Activated CD4-positive, alpha-beta T cell treated with anti-CD3 and anti-CD28 coated beads, Interleukin-2, amount 10 ng/mL, durations not matched to agents 7 days and 5 days (primary cell): ENCODE results near the gene PCDH1. TPM values are rescaled to one million over a fixed set of nuclear protein-coding genes. Genes with fewer than 3 reads are reported as not detected.

Experiments
- CTCF ChIA-PET: fragments of 350-600 bp; sonication (Branson Sonifier 250); formaldehyde crosslinking; loops from one replicate; lab custom pipeline; 2021; ENCODE audit warnings: antibody characterized with exemption; lab: Charles Lee
- POLR2A ChIA-PET: fragments of 350-600 bp; sonication (Branson Sonifier 250); formaldehyde crosslinking; loops from one replicate; lab custom pipeline; 2021; ENCODE audit warnings: antibody characterized with exemption; lab: Charles Lee
- DNase-seq: peaks from one replicate; pipeline ENCODE4 v3.0.0-alpha.2; 2020
- H3K27ac Mint-ChIP-seq: one replicate; pipeline ENCODE4 v1.8.0; 2021; ENCODE audit warnings: mild to moderate bottlenecking, moderate library complexity, mixed read lengths
- H3K27me3 Mint-ChIP-seq: one replicate; pipeline ENCODE4 v1.8.0; 2021; ENCODE audit warnings: mixed read lengths
- H3K36me3 Mint-ChIP-seq: one replicate; pipeline ENCODE4 v1.8.0; 2021; ENCODE audit warnings: low read depth, mixed read lengths
- H3K4me1 Mint-ChIP-seq: one replicate; pipeline ENCODE4 v1.8.0; 2021; ENCODE audit warnings: mixed read lengths
- H3K4me3 Mint-ChIP-seq: one replicate; pipeline ENCODE4 v1.8.0; 2021; ENCODE audit warnings: mild to moderate bottlenecking, moderate library complexity, mixed read lengths
- H3K9me3 Mint-ChIP-seq: one replicate; pipeline ENCODE4 v1.8.0; 2021; ENCODE audit warnings: mixed read lengths
- total RNA-seq, 2 experiments: library from RNA; stranded (reverse); gene quantifications; one replicate each; pipeline ENCODE4 v1.2.3, GENCODE V29; 2021

Gene PCDH1
- total RNA-seq, 2 experiments from 2014 or later: not detected

- no peak overlapping the region for H3K4me3 Mint-ChIP-seq
- ChIA-PET POLR2A (no interaction called here), CTCF (interaction anchor here (1.2 to 1.7 kb wide), 2 partner anchors 164 to 801 kb away, joined by 3 to 4 read pairs; no protein-coding TSS in a partner anchor)
- peaks cover 8% of the 10 kb centered on the region for H3K27me3 Mint-ChIP-seq
- H3K9me3 Mint-ChIP-seq: no peaks in the 10 kb centered on the region
- DNase-seq: no peak
- peaks cover 11% of the 10 kb centered on the region for H3K4me1 Mint-ChIP-seq
- H3K27ac Mint-ChIP-seq: peak overlapping the region; percentile 59
- no peaks in the 10 kb centered on the region for H3K36me3 Mint-ChIP-seq
These were observed 34.9 kb downstream of the PCDH1 start for GRCh38 chr5:141843156-141843927.

DNA sequence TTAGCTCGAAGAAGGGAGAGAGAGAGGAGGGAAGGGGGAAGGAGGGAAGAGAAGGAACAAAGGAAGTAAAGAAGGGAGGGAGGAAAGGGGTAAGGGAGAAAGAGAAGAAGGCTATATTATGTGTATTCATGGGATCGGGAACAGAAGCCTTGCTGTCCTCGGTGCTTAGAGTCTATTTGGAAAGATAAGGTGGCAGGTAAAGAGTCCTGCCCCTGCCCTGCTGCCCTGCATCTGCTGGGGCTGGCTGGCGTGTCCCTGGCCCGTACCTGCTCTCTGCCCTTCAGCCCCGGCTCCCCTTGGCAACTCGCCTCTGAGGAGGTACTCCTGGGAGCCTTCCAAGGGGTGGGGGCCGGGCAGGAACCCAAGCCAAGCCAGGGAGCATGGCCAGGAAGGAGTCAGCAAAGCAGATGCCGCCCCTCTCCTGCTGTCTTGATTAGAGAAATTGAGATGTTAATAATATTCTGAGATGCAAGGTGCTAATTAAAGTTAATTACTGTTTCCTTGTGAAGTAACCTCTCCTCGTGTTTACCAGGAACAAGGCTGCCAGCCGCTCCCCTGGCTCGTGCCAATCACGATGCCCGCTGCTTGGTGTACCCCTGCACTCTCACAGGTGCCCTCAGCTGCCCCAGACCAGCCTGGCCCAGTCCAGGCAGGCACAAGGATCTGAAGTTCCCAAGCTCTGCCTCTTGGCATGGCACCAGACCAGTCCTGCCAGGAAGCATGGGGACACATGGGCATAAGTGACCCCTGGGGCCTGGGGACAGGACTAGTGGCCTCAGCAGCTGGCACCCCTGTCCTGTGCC is 36.6 kb downstream of the PCDH1 start:
- Mint-ChIP-seq H3K36me3 (no peaks in the 10 kb centered on the region), H3K4me3 (no peak overlapping the region), H3K27me3 (peaks cover 10% of the 10 kb centered on the region), H3K9me3 (no peaks in the 10 kb centered on the region), H3K4me1 (peaks cover 9% of the 10 kb centered on the region), H3K27ac (no peak overlapping the region)
- CTCF ChIA-PET: interaction anchor here (1.1 to 1.3 kb wide), 2 partner anchors 10 to 38 kb away, joined by 3 to 7 read pairs; partner anchors contain the start of gene PCDH1
- POLR2A ChIA-PET: no interaction called here
- DNase-seq: no peak

DNA sequence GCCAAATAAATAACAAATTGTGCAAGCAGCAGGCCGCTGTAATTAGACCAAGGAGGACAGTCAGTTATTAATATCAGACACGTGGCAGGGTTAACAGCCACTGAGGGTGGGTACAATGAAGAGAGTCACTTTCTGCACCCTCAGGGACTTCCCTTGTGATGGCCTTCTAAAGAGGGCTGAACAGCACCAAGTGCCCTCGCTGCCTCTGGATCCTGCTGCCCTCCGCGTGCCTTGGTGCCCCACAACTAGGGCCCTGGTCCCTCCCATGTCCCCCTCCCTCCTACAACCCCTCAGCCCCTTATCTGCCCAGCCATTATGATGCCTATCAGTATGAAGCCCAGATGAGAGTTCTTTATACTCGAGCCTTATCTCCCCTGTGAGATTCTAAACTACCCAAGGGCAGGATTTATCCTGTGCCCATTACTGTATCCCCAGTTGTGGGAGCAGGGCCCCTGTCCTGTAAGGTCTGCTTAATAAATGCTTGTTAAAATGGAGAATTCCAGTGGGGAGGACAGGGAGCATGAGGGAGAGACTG is 37.3 kb downstream of the PCDH1 start:
- H3K27ac Mint-ChIP-seq: no peak overlapping the region
- ChIA-PET CTCF (interaction anchor here (1.0 to 1.3 kb wide), 2 partner anchors 38 to 149 kb away, joined by 3 to 7 read pairs; partner anchors contain the start of gene PCDH1), POLR2A (no interaction called here)
- H3K27me3 Mint-ChIP-seq: peaks cover 10% of the 10 kb centered on the region
- no peaks in the 10 kb centered on the region for H3K36me3 Mint-ChIP-seq
- DNase-seq: no peak
- peaks cover 9% of the 10 kb centered on the region for H3K4me1 Mint-ChIP-seq
- no peaks in the 10 kb centered on the region for H3K9me3 Mint-ChIP-seq
- H3K4me3 Mint-ChIP-seq: no peak overlapping the region

GRCh38 chr5:141840280-141840812 is 37.9 kb downstream of the PCDH1 start:
- no peak overlapping the region for H3K4me3 Mint-ChIP-seq
- POLR2A ChIA-PET: interaction anchor here (0.6 kb wide), 1 partner anchor 334 kb away, joined by 3 read pairs; no protein-coding TSS in a partner anchor
- peaks cover 9% of the 10 kb centered on the region for H3K4me1 Mint-ChIP-seq
- H3K27ac Mint-ChIP-seq: no peak overlapping the region
- H3K36me3 Mint-ChIP-seq: no peaks in the 10 kb centered on the region
- CTCF ChIA-PET: interaction anchor here (1.0 to 2.7 kb wide), 3 partner anchors 11 to 148 kb away, joined by 3 to 9 read pairs (median 3); no protein-coding TSS in a partner anchor
- peaks cover 10% of the 10 kb centered on the region for H3K27me3 Mint-ChIP-seq
- no peak for DNase-seq
- H3K9me3 Mint-ChIP-seq: no peaks in the 10 kb centered on the region

DNA sequence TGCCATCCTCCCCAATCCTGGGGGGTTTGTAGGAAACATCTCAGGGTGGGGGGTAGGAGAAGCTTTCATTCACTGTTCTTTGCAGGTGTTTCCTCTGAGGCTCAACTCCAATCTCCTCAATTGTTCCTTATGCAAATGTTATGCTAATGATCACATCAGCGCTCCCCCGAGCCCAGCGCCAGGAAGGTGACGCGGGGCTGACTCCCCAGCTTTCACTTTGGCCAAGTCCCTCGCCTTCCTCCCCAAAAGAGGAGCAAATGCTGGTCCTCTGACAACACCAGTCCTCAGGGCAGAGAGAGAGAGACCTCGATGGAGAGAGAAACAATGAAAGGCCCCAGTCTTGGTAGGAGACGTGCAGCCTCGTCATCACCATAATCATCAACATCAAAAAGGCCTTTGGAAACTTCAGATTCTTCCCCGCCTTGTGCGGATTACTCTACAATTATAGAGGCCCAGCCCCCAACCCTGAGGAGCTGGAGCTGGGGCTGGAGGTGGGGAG is 39.1 kb downstream of the PCDH1 start:
- CTCF ChIA-PET: interaction anchor here (0.6 to 2.7 kb wide), 3 partner anchors 9 to 48 kb away, joined by 3 to 9 read pairs (median 3); no protein-coding TSS in a partner anchor
- no peak overlapping the region for H3K27ac Mint-ChIP-seq
- DNase-seq: no peak
- H3K4me1 Mint-ChIP-seq: peaks cover 9% of the 10 kb centered on the region
- no peaks in the 10 kb centered on the region for H3K36me3 Mint-ChIP-seq
- H3K27me3 Mint-ChIP-seq: peaks cover 10% of the 10 kb centered on the region
- H3K4me3 Mint-ChIP-seq: no peak overlapping the region
- POLR2A ChIA-PET: interaction anchor here (0.6 kb wide), 1 partner anchor 286 kb away, joined by 3 read pairs; no protein-coding TSS in a partner anchor
- H3K9me3 Mint-ChIP-seq: no peaks in the 10 kb centered on the region

DNA sequence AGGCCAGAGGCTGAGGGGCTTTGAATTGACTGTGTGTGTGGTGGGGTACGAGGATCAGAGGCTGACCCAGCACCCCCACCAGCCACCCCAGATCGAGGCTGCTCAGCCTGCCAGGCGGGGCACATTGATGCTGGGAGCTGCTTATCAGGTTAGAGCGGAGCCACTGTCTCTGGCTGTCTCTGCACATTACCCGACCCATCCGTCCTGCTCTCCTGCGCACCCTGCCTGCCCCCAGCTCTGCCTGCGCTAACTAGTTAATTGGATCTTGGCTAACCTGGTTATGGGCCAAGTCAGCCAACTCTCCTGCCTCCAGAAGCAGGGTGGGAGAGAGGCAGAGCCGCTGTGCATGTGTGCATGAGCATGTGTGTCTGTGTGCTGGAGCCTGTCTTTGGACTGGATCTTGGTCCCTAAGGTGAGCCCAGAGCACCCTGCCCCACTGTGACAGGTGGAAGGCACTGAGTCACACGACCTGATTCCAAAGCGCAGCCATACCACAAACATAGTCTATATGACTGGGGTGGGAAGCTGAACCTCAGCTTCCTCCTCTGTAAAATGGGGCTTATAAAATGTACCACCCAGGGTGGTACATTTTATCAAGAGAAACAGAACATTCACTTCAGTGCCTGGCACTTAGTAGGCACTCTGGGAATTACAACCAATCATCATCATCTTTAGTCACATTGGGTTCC is 39.7 kb downstream of the PCDH1 start:
- H3K4me1 Mint-ChIP-seq: peaks cover 9% of the 10 kb centered on the region
- H3K36me3 Mint-ChIP-seq: no peaks in the 10 kb centered on the region
- CTCF ChIA-PET: interaction anchor here (1.0 to 2.7 kb wide), 3 partner anchors 9 to 44 kb away, joined by 3 to 9 read pairs (median 5); no protein-coding TSS in a partner anchor
- no peak overlapping the region for H3K27ac Mint-ChIP-seq
- no peak overlapping the region for H3K4me3 Mint-ChIP-seq
- no peaks in the 10 kb centered on the region for H3K9me3 Mint-ChIP-seq
- DNase-seq: no peak
- POLR2A ChIA-PET: no interaction called here
- peaks cover 5% of the 10 kb centered on the region for H3K27me3 Mint-ChIP-seq

- H3K27me3 Mint-ChIP-seq: peaks cover 9% of the 10 kb centered on the region
- H3K4me3 Mint-ChIP-seq: no peak overlapping the region
- DNase-seq: no peak
- H3K9me3 Mint-ChIP-seq: no peaks in the 10 kb centered on the region
- ChIA-PET POLR2A (no interaction called here), CTCF (interaction anchor here (0.9 to 1.2 kb wide), 3 partner anchors 14 to 144 kb away, joined by 3 to 4 read pairs (median 4); no protein-coding TSS in a partner anchor)
- H3K27ac Mint-ChIP-seq: no peak overlapping the region
- H3K36me3 Mint-ChIP-seq: no peaks in the 10 kb centered on the region
- H3K4me1 Mint-ChIP-seq: peaks cover 9% of the 10 kb centered on the region
These were observed 42.1 kb downstream of the PCDH1 start for GRCh38 chr5:141835928-141836670.

GRCh38 chr5:141834331-141834730 is 43.9 kb downstream of the PCDH1 start:
- Mint-ChIP-seq H3K9me3 (no peaks in the 10 kb centered on the region), H3K4me1 (peaks cover 9% of the 10 kb centered on the region), H3K4me3 (no peak overlapping the region), H3K36me3 (no peaks in the 10 kb centered on the region), H3K27me3 (peaks cover 13% of the 10 kb centered on the region), H3K27ac (no peak overlapping the region)
- no peak for DNase-seq
- CTCF ChIA-PET: no interaction called here
- POLR2A ChIA-PET: no interaction called here

DNA sequence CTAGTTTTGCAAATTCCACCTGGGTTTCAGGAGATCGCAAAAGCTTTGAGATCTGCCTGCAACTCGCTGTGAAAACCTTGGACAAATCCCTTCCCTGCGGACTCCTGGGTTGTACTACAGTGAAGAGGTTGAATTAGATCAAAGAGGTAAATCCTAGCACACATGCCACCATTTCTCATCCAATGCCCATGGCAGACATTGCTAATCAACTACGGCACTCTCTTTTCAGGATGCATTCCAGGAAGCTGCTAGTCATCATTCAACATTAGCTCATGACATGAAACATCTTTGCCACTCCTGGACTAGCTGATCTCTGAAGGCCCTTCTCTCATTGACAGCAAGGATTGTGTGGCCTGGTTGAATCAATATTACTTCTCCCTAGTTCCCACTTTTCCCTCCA is 46.1 kb downstream of the PCDH1 start:
- H3K36me3 Mint-ChIP-seq: no peaks in the 10 kb centered on the region
- peaks cover 15% of the 10 kb centered on the region for H3K27me3 Mint-ChIP-seq
- H3K9me3 Mint-ChIP-seq: no peaks in the 10 kb centered on the region
- H3K4me1 Mint-ChIP-seq: peaks cover 4% of the 10 kb centered on the region
- ChIA-PET CTCF (interaction anchor here (0.7 to 1.5 kb wide), 3 partner anchors 10 to 342 kb away, joined by 3 to 4 read pairs (median 4); no protein-coding TSS in a partner anchor), POLR2A (no interaction called here)
- DNase-seq: no peak
- no peak overlapping the region for H3K4me3 Mint-ChIP-seq
- H3K27ac Mint-ChIP-seq: no peak overlapping the region

GRCh38 chr5:141828162-141828561 is 50.0 kb downstream of the PCDH1 start:
- H3K27me3 Mint-ChIP-seq: peaks cover 30% of the 10 kb centered on the region
- DNase-seq: no peak
- H3K4me3 Mint-ChIP-seq: no peak overlapping the region
- H3K36me3 Mint-ChIP-seq: no peaks in the 10 kb centered on the region
- CTCF ChIA-PET: interaction anchor here (1.0 to 1.1 kb wide), 2 partner anchors 11 to 12 kb away, joined by 3 read pairs; no protein-coding TSS in a partner anchor
- POLR2A ChIA-PET: no interaction called here
- H3K27ac Mint-ChIP-seq: no peak overlapping the region
- H3K4me1 Mint-ChIP-seq: no peaks in the 10 kb centered on the region
- H3K9me3 Mint-ChIP-seq: no peaks in the 10 kb centered on the region

DNA sequence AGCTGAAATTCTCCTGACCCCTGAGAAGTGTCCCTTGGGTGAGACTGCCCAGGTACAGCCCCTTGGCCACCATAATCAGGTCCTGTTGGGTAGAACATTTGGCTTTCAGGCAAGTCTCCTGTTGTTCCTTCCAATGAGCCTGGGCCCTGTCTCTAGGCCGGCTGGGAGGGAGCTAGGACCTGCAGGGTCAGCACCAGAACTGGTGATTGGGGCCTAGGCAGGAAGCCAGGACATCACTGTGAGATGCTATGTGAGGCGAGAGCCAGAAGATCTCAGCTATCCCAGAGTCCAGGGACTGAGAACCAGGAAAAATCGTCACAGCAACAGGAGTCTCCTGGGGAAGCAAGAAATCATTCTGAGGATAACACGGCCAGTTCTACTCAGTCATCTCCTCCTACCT is 51.5 kb downstream of the PCDH1 start:
- Mint-ChIP-seq H3K27me3 (peaks cover 24% of the 10 kb centered on the region), H3K4me3 (no peak overlapping the region), H3K27ac (no peak overlapping the region), H3K36me3 (no peaks in the 10 kb centered on the region), H3K9me3 (no peaks in the 10 kb centered on the region), H3K4me1 (no peaks in the 10 kb centered on the region)
- CTCF ChIA-PET: interaction anchor here (0.6 to 2.1 kb wide), 8 partner anchors 9 to 546 kb away, joined by 3 to 7 read pairs (median 4); partner anchors contain the start of gene DELE1
- POLR2A ChIA-PET: no interaction called here
- no peak for DNase-seq
